IMR-90 (cell line): ENCODE measurements around the gene TMTC2. TPM values are rescaled to one million over a fixed set of nuclear protein-coding genes. Genes with fewer than 3 reads are reported as not detected.

ENCODE experiments used
- ATAC-seq: fragments of 200-7000 bp; cut with Tn5 transposase; 2 replicates; pipeline ENCODE4 v1.9.1; 2020; ENCODE audit warnings: low read depth, mild to moderate bottlenecking, moderate library complexity
- BruUV-seq: library from RNA; stranded (reverse); fragments of 400-500 nt; replicated peaks from 2 replicates; lab custom pipeline; 2021; lab: Mats Ljungman, UMichigan
- CTCF ChIA-PET: fragments of 300-600 bp; formaldehyde crosslinking; extraction: SDS; loops from one replicate; lab custom pipeline; 2021; ENCODE audit warnings: antibody characterized with exemption; lab: Yijun Ruan, JAX
- POLR2A ChIA-PET: fragments of 300-600 bp; sonication (Branson Sonifier 250); formaldehyde crosslinking; loops from one replicate; lab custom pipeline; 2022; ENCODE audit warnings: antibody characterized with exemption; ENCODE audit not compliant: unreplicated experiment; lab: Charles Lee
- DNase-seq: peaks from one replicate; pipeline ENCODE4 v3.0.0; 2013
- H2AFZ ChIP-seq: replicated peaks from 2 replicates; pipeline ENCODE3; 2013; ENCODE audit warnings: low read length, mild to moderate bottlenecking; ENCODE audit not compliant: poor library complexity
- H2AK5ac ChIP-seq: 2 replicates; pipeline ENCODE4 v1.6.1; 2013; ENCODE audit warnings: low read depth, low read length, inconsistent platforms
- H2AK9ac ChIP-seq: replicated peaks from 2 replicates; pipeline ENCODE3; 2013; ENCODE audit warnings: mild to moderate bottlenecking, low read depth, low read length, moderate library complexity; ENCODE audit not compliant: poor library complexity
- H2BK120ac ChIP-seq: 2 replicates; pipeline ENCODE4 v1.6.1; 2013; ENCODE audit warnings: low read depth, low read length, inconsistent platforms
- H2BK15ac ChIP-seq: 3 replicates; pipeline ENCODE4 v1.6.1; 2013; ENCODE audit warnings: low read depth, low read length, inconsistent platforms
- H2BK20ac ChIP-seq: 2 replicates; pipeline ENCODE4 v1.6.1; 2013; ENCODE audit warnings: low read depth, mild to moderate bottlenecking, inconsistent platforms, low read length, moderate library complexity
- H2BK5ac ChIP-seq: 2 replicates; pipeline ENCODE4 v1.6.1; 2013; ENCODE audit warnings: mild to moderate bottlenecking, low read depth, low read length, inconsistent platforms; ENCODE audit not compliant: poor library complexity, severe bottlenecking
- H3K14ac ChIP-seq: replicated peaks from 2 replicates; pipeline ENCODE4 v1.6.1; 2013; ENCODE audit warnings: low read depth, low read length, inconsistent platforms
- H3K18ac ChIP-seq: 2 replicates; pipeline ENCODE4 v1.6.1; 2013; ENCODE audit warnings: low read depth, low read length, control low read depth
- H3K23ac ChIP-seq: 2 replicates; pipeline ENCODE4 v1.6.1; 2013; ENCODE audit warnings: low read depth, low read length, inconsistent platforms
- H3K27ac ChIP-seq: 2 replicates; pipeline ENCODE4 v1.5.1; 2013; ENCODE audit warnings: mild to moderate bottlenecking, control low read depth, low read length; ENCODE audit not compliant: insufficient read depth
- H3K27me3 ChIP-seq: 2 replicates; pipeline ENCODE4 v1.6.1; 2013; ENCODE audit warnings: low read length; ENCODE audit not compliant: control insufficient read depth, insufficient read depth
- H3K36me3 ChIP-seq: 2 replicates; pipeline ENCODE4 v1.6.1; 2013; ENCODE audit warnings: low read length, mixed read lengths; ENCODE audit not compliant: control insufficient read depth, insufficient read depth
- H3K4ac ChIP-seq: 2 replicates; pipeline ENCODE4 v1.6.1; 2013; ENCODE audit warnings: low read depth, low read length, inconsistent platforms
- H3K4me1 ChIP-seq: 2 replicates; pipeline ENCODE4 v1.6.1; 2013; ENCODE audit warnings: low read length, mixed read lengths; ENCODE audit not compliant: control insufficient read depth, insufficient read depth
- H3K4me2 ChIP-seq: 2 replicates; pipeline ENCODE4 v1.6.1; 2013; ENCODE audit warnings: low read depth, mild to moderate bottlenecking, control low read depth, low read length, moderate library complexity
- H3K4me3 ChIP-seq: 2 replicates; pipeline ENCODE4 v1.5.1; 2013; ENCODE audit warnings: low read depth, mild to moderate bottlenecking, control low read depth, low read length, moderate library complexity; ENCODE audit not compliant: insufficient read depth
- H3K56ac ChIP-seq: 2 replicates; pipeline ENCODE4 v1.6.1; 2013; ENCODE audit warnings: low read length, inconsistent platforms; ENCODE audit not compliant: insufficient read depth; ENCODE audit errors: extremely low read depth
- H3K79me1 ChIP-seq, 2 experiments: 2 replicates each; pipeline ENCODE4 v1.6.1; 2013; ENCODE audit warnings: low read length in 2 of 2, inconsistent platforms in 1 of 2, low read depth in 1 of 2
- H3K9ac ChIP-seq: 2 replicates; pipeline ENCODE4 v1.6.1; 2013; ENCODE audit warnings: low read depth, low read length, control low read depth
- H3K9me1 ChIP-seq: 2 replicates; pipeline ENCODE4 v1.6.1; 2013; ENCODE audit warnings: low read length, inconsistent platforms; ENCODE audit not compliant: insufficient read depth
- H3K9me3 ChIP-seq: 2 replicates; pipeline ENCODE4 v1.6.1; 2013; ENCODE audit warnings: low read length; ENCODE audit not compliant: control insufficient read depth, insufficient read depth
- H4K20me1 ChIP-seq: 2 replicates; pipeline ENCODE4 v1.6.1; 2013; ENCODE audit warnings: low read length, inconsistent platforms; ENCODE audit not compliant: insufficient read depth
- H4K5ac ChIP-seq: 2 replicates; pipeline ENCODE4 v1.6.1; 2013; ENCODE audit warnings: mild to moderate bottlenecking, low read depth, low read length, control low read depth
- H4K8ac ChIP-seq, 2 experiments: 2 replicates each; pipeline ENCODE4 v1.6.1; 2013; ENCODE audit warnings: low read depth in 2 of 2, low read length in 2 of 2, control low read depth in 1 of 2, inconsistent platforms in 1 of 2
- H4K91ac ChIP-seq: 2 replicates; pipeline ENCODE4 v1.6.1; 2013; ENCODE audit warnings: low read depth, low read length, inconsistent platforms; ENCODE audit not compliant: insufficient read depth
- BHLHE40 ChIP-seq: fragments of 150-350 bp; IDR thresholded peaks from 2 replicates; pipeline ENCODE4 v1.6.1; 2016; ENCODE audit warnings: mild to moderate bottlenecking, low read depth, low read length
- CEBPB ChIP-seq: IDR thresholded peaks from 2 replicates; pipeline ENCODE4 v1.6.1; 2012; ENCODE audit warnings: low read depth, low read length, improper control_type of control experiment
- CHD1 ChIP-seq: IDR thresholded peaks from 2 replicates; pipeline ENCODE4 v1.6.1; 2012; ENCODE audit warnings: low read depth, low read length, improper control_type of control experiment
- CTCF ChIP-seq: conservative IDR thresholded peaks from 2 replicates; pipeline ENCODE4 v1.5.1; 2012; ENCODE audit warnings: mild to moderate bottlenecking, low read depth, low read length, improper control_type of control experiment
- ELK1 ChIP-seq: fragments of 150-350 bp; IDR thresholded peaks from 2 replicates; pipeline ENCODE4 v1.6.1; 2016; ENCODE audit warnings: low read depth, mild to moderate bottlenecking, low read length, moderate library complexity, borderline replicate concordance
- FOS ChIP-seq: fragments of 150-350 bp; IDR thresholded peaks from 2 replicates; pipeline ENCODE4 v1.6.1; 2016; ENCODE audit warnings: low read depth, low read length
- MAFK ChIP-seq: IDR thresholded peaks from 2 replicates; pipeline ENCODE4 v1.6.1; 2012; ENCODE audit warnings: low read depth, low read length, improper control_type of control experiment
- MAZ ChIP-seq: IDR thresholded peaks from 2 replicates; pipeline ENCODE4 v1.6.1; 2012; ENCODE audit warnings: low read depth, mild to moderate bottlenecking, low read length, improper control_type of control experiment, moderate library complexity, borderline replicate concordance
- MXI1 ChIP-seq: IDR thresholded peaks from 2 replicates; pipeline ENCODE4 v1.6.1; 2012; ENCODE audit warnings: low read depth, mild to moderate bottlenecking, low read length, moderate library complexity, borderline replicate concordance
- NFE2L2 ChIP-seq: fragments of 150-350 bp; IDR thresholded peaks from 2 replicates; pipeline ENCODE4 v1.6.1; 2016; ENCODE audit warnings: low read depth, mild to moderate bottlenecking, low read length
- POLR2A ChIP-seq: IDR thresholded peaks from 2 replicates; pipeline ENCODE4 v1.6.1; 2012; ENCODE audit warnings: mild to moderate bottlenecking, low read depth, low read length
- RAD21 ChIP-seq: IDR thresholded peaks from 2 replicates; pipeline ENCODE4 v1.6.1; 2012; ENCODE audit warnings: low read length, improper control_type of control experiment
- RCOR1 ChIP-seq: IDR thresholded peaks from 2 replicates; pipeline ENCODE4 v1.6.1; 2012; ENCODE audit warnings: mild to moderate bottlenecking, low read length, improper control_type of control experiment; ENCODE audit not compliant: insufficient replicate concordance
- RFX5 ChIP-seq: IDR thresholded peaks from 2 replicates; pipeline ENCODE4 v1.8.0; 2012; ENCODE audit warnings: low read depth, mild to moderate bottlenecking, low read length, moderate library complexity
- SMC3 ChIP-seq: fragments of 150-350 bp; IDR thresholded peaks from 2 replicates; pipeline ENCODE4 v1.6.1; 2016; ENCODE audit warnings: low read depth, mild to moderate bottlenecking, antibody characterized with exemption, low read length, moderate library complexity
- USF2 ChIP-seq: fragments of 150-350 bp; IDR thresholded peaks from 2 replicates; pipeline ENCODE4 v1.6.1; 2017; ENCODE audit warnings: mild to moderate bottlenecking, antibody characterized with exemption, low read length, low read depth
- WGBS, 2 experiments: methylation state at CpG; one replicate each; pipeline versions ENCODE4 v1.1.5 to v1.1.7; 2013; ENCODE audit warnings: missing lambda C conversion rate in 2 of 2; ENCODE audit not compliant: insufficient read length in 1 of 2; ENCODE audit errors: extremely low coverage in 2 of 2; 5-methylcytosine and 5-hydroxymethylcytosine counted together
- dilution Hi-C: fragments of 300-500 bp; cut with HindIII; formaldehyde crosslinking; loops from one replicate; pipeline ENCODE4 v1.14.3; 2018; ENCODE audit warnings: low sequenced_read_pairs; ENCODE audit not compliant: unreplicated experiment
- in situ Hi-C: fragments of 300-500 bp; cut with MboI; formaldehyde crosslinking; loops from 3 replicates; pipeline ENCODE4 v1.14.3; 2019; ENCODE audit warnings: low sequenced_read_pairs, inconsistent platforms, mixed read lengths
- intact Hi-C: fragments of 100-400 bp; cut with micrococcal nuclease; formaldehyde crosslinking; loops from 2 replicates; pipeline ENCODE4 v1.10.0; 2022
- polyA plus RNA-seq, 3 experiments: library from polyadenylated mRNA; depleted of rRNA; stranded (reverse); fragments of >200 nt; gene quantifications; 2 replicates each; pipeline ENCODE4 v1.2.3, GENCODE V29; 2012; ENCODE audit warnings: low replicate concordance in 1 of 3
- total RNA-seq: library from RNA; depleted of rRNA; stranded (reverse); fragments of >200 nt; gene quantifications from 2 replicates; pipeline ENCODE4 v1.2.3, GENCODE V29; 2012

Gene TMTC2
- total and polyA plus RNA-seq, 2 of the 4 experiments (the other 2 are of a cell fraction) = 0.56 to 1.4 TPM

GRCh38 chr12:83008703-83009102 lies 322.0 kb downstream of the TMTC2 start:
- Histone ChIP-seq H3K4ac (no peak overlapping the region), H2AFZ (no peak overlapping the region), H2BK5ac (no peak overlapping the region), H3K36me3 (no peaks in the 10 kb centered on the region), H3K23ac (no peak overlapping the region), H3K56ac (no peak overlapping the region), H3K9me3 (peaks cover 4% of the 10 kb centered on the region; the same call in 1 of the 2 replicates), H2BK15ac (no peak overlapping the region), H3K4me1 (no peaks in the 10 kb centered on the region), H3K18ac (no peak overlapping the region), H2AK5ac (no peak overlapping the region), H3K27me3 (no peaks in the 10 kb centered on the region), H2BK20ac (no peak overlapping the region), H4K20me1 (no peaks in the 10 kb centered on the region), H3K9me1 (no peaks in the 10 kb centered on the region), H3K79me1 (no peaks in the 10 kb centered on the region), H3K9ac (no peak overlapping the region), H4K91ac (no peak overlapping the region), H3K4me3 (no peak overlapping the region), H3K27ac (no peak overlapping the region), H2AK9ac (no peak overlapping the region), H3K14ac (no peak overlapping the region), H4K8ac (no peak overlapping the region), H2BK120ac (no peak overlapping the region), H4K5ac (no peak overlapping the region), H3K4me2 (no peak overlapping the region)
- DNase-seq (no peak), ATAC-seq (no peak)
- intact Hi-C loops (no loop called here), dilution Hi-C loops (no loop called here), in situ Hi-C loops (loop anchor here (25.0 kb wide), 1 partner anchor 1504 kb away; no protein-coding TSS in a partner anchor)
- TF ChIP-seq RCOR1 (no peak), MXI1 (no peak), RAD21 (no peak), NFE2L2 (no peak), ELK1 (no peak), MAZ (no peak), RFX5 (no peak), CHD1 (no peak), CEBPB (no peak), CTCF (no peak), FOS (no peak), SMC3 (no peak), POLR2A (no peak), BHLHE40 (no peak), MAFK (no peak), USF2 (no peak)
- BruUV-seq = no TSS peak
- POLR2A ChIA-PET = no interaction called here
- no CpG with 5 or more reads among the region's 3 CpGs for WGBS, 2 experiments
- CTCF ChIA-PET = no interaction called here
